IMR-90 (cell line): ENCODE results near the gene CFAP157. TPM values are rescaled to one million over a fixed set of nuclear protein-coding genes. Genes with fewer than 3 reads are reported as not detected.

Experiments
- ATAC-seq: fragments of 200-7000 bp; cut with Tn5 transposase; 2 replicates; pipeline ENCODE4 v1.9.1; 2020; ENCODE audit warnings: low read depth, mild to moderate bottlenecking, moderate library complexity
- BruUV-seq: library from RNA; stranded (reverse); fragments of 400-500 nt; replicated peaks from 2 replicates; lab custom pipeline; 2021; lab: Mats Ljungman, UMichigan
- CTCF ChIA-PET: fragments of 300-600 bp; formaldehyde crosslinking; extraction: SDS; loops from one replicate; lab custom pipeline; 2021; ENCODE audit warnings: antibody characterized with exemption; lab: Yijun Ruan, JAX
- POLR2A ChIA-PET: fragments of 300-600 bp; sonication (Branson Sonifier 250); formaldehyde crosslinking; loops from one replicate; lab custom pipeline; 2022; ENCODE audit warnings: antibody characterized with exemption; ENCODE audit not compliant: unreplicated experiment; lab: Charles Lee
- DNase-seq: peaks from one replicate; pipeline ENCODE4 v3.0.0; 2013
- H2AFZ ChIP-seq: replicated peaks from 2 replicates; pipeline ENCODE3; 2013; ENCODE audit warnings: low read length, mild to moderate bottlenecking; ENCODE audit not compliant: poor library complexity
- H2AK5ac ChIP-seq: 2 replicates; pipeline ENCODE4 v1.6.1; 2013; ENCODE audit warnings: low read depth, low read length, inconsistent platforms
- H2AK9ac ChIP-seq: replicated peaks from 2 replicates; pipeline ENCODE3; 2013; ENCODE audit warnings: mild to moderate bottlenecking, low read depth, low read length, moderate library complexity; ENCODE audit not compliant: poor library complexity
- H2BK120ac ChIP-seq: 2 replicates; pipeline ENCODE4 v1.6.1; 2013; ENCODE audit warnings: low read depth, low read length, inconsistent platforms
- H2BK15ac ChIP-seq: 3 replicates; pipeline ENCODE4 v1.6.1; 2013; ENCODE audit warnings: low read depth, low read length, inconsistent platforms
- H2BK20ac ChIP-seq: 2 replicates; pipeline ENCODE4 v1.6.1; 2013; ENCODE audit warnings: low read depth, mild to moderate bottlenecking, inconsistent platforms, low read length, moderate library complexity
- H2BK5ac ChIP-seq: 2 replicates; pipeline ENCODE4 v1.6.1; 2013; ENCODE audit warnings: mild to moderate bottlenecking, low read depth, low read length, inconsistent platforms; ENCODE audit not compliant: poor library complexity, severe bottlenecking
- H3K14ac ChIP-seq: replicated peaks from 2 replicates; pipeline ENCODE4 v1.6.1; 2013; ENCODE audit warnings: low read depth, low read length, inconsistent platforms
- H3K18ac ChIP-seq: 2 replicates; pipeline ENCODE4 v1.6.1; 2013; ENCODE audit warnings: low read depth, low read length, control low read depth
- H3K23ac ChIP-seq: 2 replicates; pipeline ENCODE4 v1.6.1; 2013; ENCODE audit warnings: low read depth, low read length, inconsistent platforms
- H3K27ac ChIP-seq: 2 replicates; pipeline ENCODE4 v1.5.1; 2013; ENCODE audit warnings: mild to moderate bottlenecking, control low read depth, low read length; ENCODE audit not compliant: insufficient read depth
- H3K27me3 ChIP-seq: 2 replicates; pipeline ENCODE4 v1.6.1; 2013; ENCODE audit warnings: low read length; ENCODE audit not compliant: control insufficient read depth, insufficient read depth
- H3K36me3 ChIP-seq: 2 replicates; pipeline ENCODE4 v1.6.1; 2013; ENCODE audit warnings: low read length, mixed read lengths; ENCODE audit not compliant: control insufficient read depth, insufficient read depth
- H3K4ac ChIP-seq: 2 replicates; pipeline ENCODE4 v1.6.1; 2013; ENCODE audit warnings: low read depth, low read length, inconsistent platforms
- H3K4me1 ChIP-seq: 2 replicates; pipeline ENCODE4 v1.6.1; 2013; ENCODE audit warnings: low read length, mixed read lengths; ENCODE audit not compliant: control insufficient read depth, insufficient read depth
- H3K4me2 ChIP-seq: 2 replicates; pipeline ENCODE4 v1.6.1; 2013; ENCODE audit warnings: low read depth, mild to moderate bottlenecking, control low read depth, low read length, moderate library complexity
- H3K4me3 ChIP-seq: 2 replicates; pipeline ENCODE4 v1.5.1; 2013; ENCODE audit warnings: low read depth, mild to moderate bottlenecking, control low read depth, low read length, moderate library complexity; ENCODE audit not compliant: insufficient read depth
- H3K56ac ChIP-seq: 2 replicates; pipeline ENCODE4 v1.6.1; 2013; ENCODE audit warnings: low read length, inconsistent platforms; ENCODE audit not compliant: insufficient read depth; ENCODE audit errors: extremely low read depth
- H3K79me1 ChIP-seq, 2 experiments: 2 replicates each; pipeline ENCODE4 v1.6.1; 2013; ENCODE audit warnings: low read length in 2 of 2, inconsistent platforms in 1 of 2, low read depth in 1 of 2
- H3K9ac ChIP-seq: 2 replicates; pipeline ENCODE4 v1.6.1; 2013; ENCODE audit warnings: low read depth, low read length, control low read depth
- H3K9me1 ChIP-seq: 2 replicates; pipeline ENCODE4 v1.6.1; 2013; ENCODE audit warnings: low read length, inconsistent platforms; ENCODE audit not compliant: insufficient read depth
- H3K9me3 ChIP-seq: 2 replicates; pipeline ENCODE4 v1.6.1; 2013; ENCODE audit warnings: low read length; ENCODE audit not compliant: control insufficient read depth, insufficient read depth
- H4K20me1 ChIP-seq: 2 replicates; pipeline ENCODE4 v1.6.1; 2013; ENCODE audit warnings: low read length, inconsistent platforms; ENCODE audit not compliant: insufficient read depth
- H4K5ac ChIP-seq: 2 replicates; pipeline ENCODE4 v1.6.1; 2013; ENCODE audit warnings: mild to moderate bottlenecking, low read depth, low read length, control low read depth
- H4K8ac ChIP-seq, 2 experiments: 2 replicates each; pipeline ENCODE4 v1.6.1; 2013; ENCODE audit warnings: low read depth in 2 of 2, low read length in 2 of 2, control low read depth in 1 of 2, inconsistent platforms in 1 of 2
- H4K91ac ChIP-seq: 2 replicates; pipeline ENCODE4 v1.6.1; 2013; ENCODE audit warnings: low read depth, low read length, inconsistent platforms; ENCODE audit not compliant: insufficient read depth
- NFE2L2 ChIP-seq: fragments of 150-350 bp; IDR thresholded peaks from 2 replicates; pipeline ENCODE4 v1.6.1; 2016; ENCODE audit warnings: low read depth, mild to moderate bottlenecking, low read length
- RFX5 ChIP-seq: IDR thresholded peaks from 2 replicates; pipeline ENCODE4 v1.8.0; 2012; ENCODE audit warnings: low read depth, mild to moderate bottlenecking, low read length, moderate library complexity
- dilution Hi-C: fragments of 300-500 bp; cut with HindIII; formaldehyde crosslinking; loops from one replicate; pipeline ENCODE4 v1.14.3; 2018; ENCODE audit warnings: low sequenced_read_pairs; ENCODE audit not compliant: unreplicated experiment
- in situ Hi-C: fragments of 300-500 bp; cut with MboI; formaldehyde crosslinking; loops from 3 replicates; pipeline ENCODE4 v1.14.3; 2019; ENCODE audit warnings: low sequenced_read_pairs, inconsistent platforms, mixed read lengths
- intact Hi-C: fragments of 100-400 bp; cut with micrococcal nuclease; formaldehyde crosslinking; loops from 2 replicates; pipeline ENCODE4 v1.10.0; 2022
- polyA plus RNA-seq, 3 experiments: library from polyadenylated mRNA; depleted of rRNA; stranded (reverse); fragments of >200 nt; gene quantifications; 2 replicates each; pipeline ENCODE4 v1.2.3, GENCODE V29; 2012; ENCODE audit warnings: low replicate concordance in 1 of 3
- total RNA-seq: library from RNA; depleted of rRNA; stranded (reverse); fragments of >200 nt; gene quantifications from 2 replicates; pipeline ENCODE4 v1.2.3, GENCODE V29; 2012

The CFAP157 gene
- total and polyA plus RNA-seq, 2 of the 4 experiments (the other 2 are of a cell fraction), result not detected

GRCh38 chr9:127720031-127720864, 13.5 kb downstream of the CFAP157 start (continued):
- no peak for TF ChIP-seq RFX5

GRCh38 chr9:127720865-127721227, 14.1 kb downstream of the CFAP157 start:
- TF ChIP-seq NFE2L2, result no peak
- no peak overlapping the region for H3K27ac ChIP-seq
- no TSS peak for BruUV-seq
- H3K9me1 ChIP-seq, result no peaks in the 10 kb centered on the region; the same call in 1 of the 2 replicates
- no peak overlapping the region for H3K18ac ChIP-seq
- ChIA-PET POLR2A (no interaction called here), CTCF (no interaction called here)
- no peak for ATAC-seq
- no peaks in the 10 kb centered on the region for H3K79me1 ChIP-seq
- no peak overlapping the region for H3K9ac ChIP-seq
- H2AK5ac ChIP-seq, result no peak overlapping the region
- peak overlapping the region; percentile 61 for H2AFZ ChIP-seq
- no peaks in the 10 kb centered on the region for H3K9me3 ChIP-seq
- H2BK5ac ChIP-seq, result no peak overlapping the region
- peaks cover 4% of the 10 kb centered on the region; the same call in 1 of the 2 replicates for H3K27me3 ChIP-seq
- H2BK120ac ChIP-seq, result no peak overlapping the region
- H3K56ac ChIP-seq, result no peak overlapping the region
- H4K20me1 ChIP-seq, result no peaks in the 10 kb centered on the region
- no peak overlapping the region for H2BK15ac ChIP-seq
- in situ Hi-C loops, result no loop called here
- no peak overlapping the region for H3K23ac ChIP-seq
- H3K14ac ChIP-seq, result no peak overlapping the region
- H3K36me3 ChIP-seq, result no peaks in the 10 kb centered on the region
- dilution Hi-C loops, result no loop called here
- no peak overlapping the region for H4K8ac ChIP-seq
- no peak overlapping the region for H3K4ac ChIP-seq
- no peak for DNase-seq
- no peak overlapping the region for H4K5ac ChIP-seq
- peaks cover 5% of the 10 kb centered on the region for H3K4me1 ChIP-seq
- intact Hi-C loops, result no loop called here
- H4K91ac ChIP-seq, result no peak overlapping the region
- H3K4me3 ChIP-seq, result no peak overlapping the region
- no peak overlapping the region for H2BK20ac ChIP-seq
- no peak overlapping the region for H3K4me2 ChIP-seq
- no peak overlapping the region for H2AK9ac ChIP-seq
